Measurements from ENCODE around the gene KCNJ6. TPM values are rescaled to one million over a fixed set of nuclear protein-coding genes. Genes with fewer than 3 reads are reported as not detected.

The KCNJ6 gene
- total RNA-seq, 1 experiment from 2014 or later: not detected

GRCh38 chr21:37575580-37575979 is 340.7 kb downstream of the KCNJ6 start:
- H3K79me2 ChIP-seq (ENCODE audit: insufficient read depth, low read length): no peaks in the 10 kb centered on the region
- no peak overlapping the region for H3K4me2 ChIP-seq (ENCODE audit: low read length)
- H3K4me1 ChIP-seq (ENCODE audit: control insufficient read depth in 1 of 2, insufficient read depth in 2 of 2, low read length in 2 of 2): no peaks in the 10 kb centered on the region
- peaks cover 5 to 10% of the 10 kb centered on the region in 2 experiments; a peak in 1 of 4 replicates for H3K9me3 ChIP-seq (ENCODE audit: control insufficient read depth in 1 of 2, insufficient read depth in 1 of 2, low read depth in 1 of 2, low read length in 2 of 2)
- ChIA-PET RAD21 (ENCODE audit: low non-redundant PET in 1 of 2, low total read pairs in 2 of 2, uncharacterized antibody in 2 of 2, unreplicated experiment in 2 of 2) (no interaction called here), POLR2A (no interaction called here), CTCF (no interaction called here)
- H4K20me1 ChIP-seq (ENCODE audit: insufficient read depth): no peaks in the 10 kb centered on the region
- no peak overlapping the region for H3K27ac ChIP-seq (ENCODE audit: low read depth, low read length)
- H2AFZ ChIP-seq (ENCODE audit: low read depth, low read length, poor library complexity, severe bottlenecking): no peak overlapping the region
- H3K4me3 ChIP-seq (replicated peaks in 1 of 2; ENCODE audit: low read depth in 1 of 2, low read length in 2 of 2): no peak overlapping the region
- TF ChIP-seq YY1 (IDR thresholded peaks at IDR 0.05; ENCODE audit: extremely low read depth, insufficient replicate concordance, low read depth, low read length) (no peak), SIN3A (IDR thresholded peaks at IDR 0.05; ENCODE audit: low read depth) (no peak), EGR1 (IDR thresholded peaks at IDR 0.05; ENCODE audit: low read depth) (no peak), ELF1 (IDR thresholded peaks at IDR 0.05; ENCODE audit: borderline replicate concordance, low read depth) (no peak), ATF3 (IDR thresholded peaks at IDR 0.05) (no peak), EZH2phosphoT487 (IDR thresholded peaks at IDR 0.05; ENCODE audit: borderline replicate concordance) (no peak), SP1 (IDR thresholded peaks at IDR 0.05; ENCODE audit: low read depth) (no peak), ZBTB33 (IDR thresholded peaks at IDR 0.05; ENCODE audit: extremely low read depth, insufficient replicate concordance, low read length) (no peak), EZH2 (IDR thresholded peaks at IDR 0.05) (no peak), SRF (IDR thresholded peaks at IDR 0.05; ENCODE audit: low read depth) (no peak), CBX3 (IDR thresholded peaks at IDR 0.05; ENCODE audit: low read depth) (no peak), ZFX (IDR thresholded peaks at IDR 0.05) (no peak), FOSL1 (IDR thresholded peaks at IDR 0.05; ENCODE audit: low read depth) (no peak), REST (IDR thresholded peaks at IDR 0.05; ENCODE audit: low read depth) (no peak), POLR2A (IDR thresholded peaks at IDR 0.05; ENCODE audit: borderline replicate concordance, extremely low read depth, insufficient read depth, insufficient read length) (no peak), ZNF274 (IDR thresholded peaks at IDR 0.05; ENCODE audit: low read depth, low read length) (no peak)
- H3K36me3 ChIP-seq (ENCODE audit: control insufficient read depth in 1 of 2, insufficient read depth in 2 of 2, low read length in 2 of 2): no peaks in the 10 kb centered on the region
- H3K27me3 ChIP-seq (ENCODE audit: insufficient read depth, low read length): no peaks in the 10 kb centered on the region
- ATAC-seq (no peak), DNase-seq (ENCODE audit: low read depth, low spot score) (no peak)
- no peaks in the 10 kb centered on the region for H3K9me2 ChIP-seq (ENCODE audit: insufficient read depth)
- no TSS peak for BruUV-seq (replicated peaks)
- H3K9ac ChIP-seq (ENCODE audit: low read length): no peak overlapping the region
- intact Hi-C loops (cut with micrococcal nuclease): no loop called here

Measured in HCT116 (cell line).